NB4 (cell line): Measurements from ENCODE around the gene USP53.
A peak's percentile ranks its signal among the peaks of the same experiment; 100 is the strongest.
"Not testable (repeated sequence)": the region's sequence is repeated elsewhere in the genome, so short reads cannot be mapped to it uniquely, and the experiment has no call there.

Experiments used
- DNase-seq: peaks from one replicate; pipeline ENCODE4 v3.0.0; 2010; ENCODE audit warnings: low read depth
- H3K4me3 ChIP-seq: one replicate; pipeline ENCODE4 v1.5.1; 2011; ENCODE audit warnings: mild to moderate bottlenecking, low read depth, low read length, moderate library complexity
- CTCF ChIP-seq: IDR thresholded peaks from one replicate; pipeline ENCODE4 v1.5.1; 2012; ENCODE audit warnings: low read depth, low read length
- MYC ChIP-seq: IDR thresholded peaks from 2 replicates; pipeline ENCODE4 v1.6.1; 2011; ENCODE audit warnings: low read depth, low read length
- POLR2A ChIP-seq: IDR thresholded peaks from 2 replicates; pipeline ENCODE4 v1.6.1; 2011; ENCODE audit warnings: mild to moderate bottlenecking; ENCODE audit not compliant: insufficient read length; ENCODE audit errors: extremely low read depth
- TF ChIP-seq, protein P1 (sequence below): IDR thresholded peaks from 2 replicates; pipeline ENCODE4 v1.6.1; 2011; ENCODE audit warnings: low read depth, low read length

The USP53 gene

GRCh38 chr4:119321921-119322687, 109.6 kb downstream of the USP53 start, which contains the start of gene FABP2:
Gene FABP2, minus strand, starts transcription at chr4:119322138. Its CDS starts 36 bp downstream, at chr4:119322102.
- no peak for DNase-seq
- no peak within 1 kb of the TSS for H3K4me3 ChIP-seq
- TF ChIP-seq, protein P1, sequence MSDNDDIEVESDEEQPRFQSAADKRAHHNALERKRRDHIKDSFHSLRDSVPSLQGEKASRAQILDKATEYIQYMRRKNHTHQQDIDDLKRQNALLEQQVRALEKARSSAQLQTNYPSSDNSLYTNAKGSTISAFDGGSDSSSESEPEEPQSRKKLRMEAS, result no peak
- TF ChIP-seq CTCF, result no peak
- TF ChIP-seq MYC, result no peak
- no peak for TF ChIP-seq POLR2A

DNA sequence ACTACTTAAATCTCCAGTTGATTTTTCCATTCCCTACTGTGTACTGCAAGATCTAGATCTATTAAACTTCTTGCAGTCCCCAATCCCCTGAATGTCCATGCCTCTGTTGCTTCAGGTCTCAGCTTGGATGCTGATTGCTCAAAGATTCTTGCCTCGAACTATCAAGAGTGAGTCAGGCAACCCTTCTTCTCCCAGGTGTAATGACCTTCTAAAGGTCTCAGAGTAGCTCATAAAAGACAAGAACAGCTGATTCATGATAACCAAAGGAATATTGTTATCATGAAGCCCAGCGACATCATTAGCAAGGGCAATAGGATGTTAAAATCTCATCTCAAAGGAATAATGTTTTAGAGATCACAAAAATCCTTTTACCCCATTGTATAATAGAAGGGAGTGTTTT, 116.2 kb downstream of the USP53 start:
- no peak for DNase-seq
- TF ChIP-seq CTCF (no peak), POLR2A (no peak), MYC (no peak)
- TF ChIP-seq, protein P1, result no peak
- H3K4me3 ChIP-seq, result no peak overlapping the region

- DNase-seq, result no peak
- no peak overlapping the region for H3K4me3 ChIP-seq
- TF ChIP-seq, protein P1, result no peak
- TF ChIP-seq POLR2A, result no peak
- no peak for TF ChIP-seq MYC
- no peak for TF ChIP-seq CTCF
These were observed 117.5 kb downstream of the USP53 start for GRCh38 chr4:119329835-119330620.

DNA sequence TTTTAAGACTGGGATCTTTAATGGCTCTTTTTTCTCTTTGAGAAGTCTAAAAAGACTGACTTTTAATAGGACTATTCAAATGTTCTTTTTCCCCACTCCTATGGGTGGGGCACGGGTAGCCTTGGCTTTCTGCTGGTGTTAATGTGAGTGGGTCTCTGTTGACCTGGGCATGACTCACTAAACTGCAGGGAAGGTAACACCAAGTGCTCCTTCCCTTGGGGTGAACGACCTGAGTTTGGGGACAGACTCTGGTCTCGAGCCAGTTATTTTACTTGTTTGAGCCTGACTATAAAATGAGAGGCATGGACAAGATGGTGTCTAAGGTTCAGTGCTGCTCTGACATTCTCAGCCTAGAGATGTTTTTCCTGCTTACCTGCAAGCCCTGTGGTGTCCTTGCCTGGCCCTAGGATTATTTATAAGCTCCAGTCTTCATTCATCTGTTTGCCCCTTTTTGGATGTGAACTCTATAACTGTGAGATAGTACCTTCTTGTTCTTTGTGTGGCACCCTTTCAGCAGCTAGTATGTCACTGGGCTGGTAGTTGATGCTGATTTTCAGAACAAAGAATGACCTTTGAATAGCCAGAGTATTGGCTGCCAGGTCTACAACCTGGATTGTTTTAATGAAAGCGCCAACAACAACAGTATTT, 123.9 kb downstream of the USP53 start:
- H3K4me3 ChIP-seq, DNase-seq: not testable (repeated sequence)

DNA sequence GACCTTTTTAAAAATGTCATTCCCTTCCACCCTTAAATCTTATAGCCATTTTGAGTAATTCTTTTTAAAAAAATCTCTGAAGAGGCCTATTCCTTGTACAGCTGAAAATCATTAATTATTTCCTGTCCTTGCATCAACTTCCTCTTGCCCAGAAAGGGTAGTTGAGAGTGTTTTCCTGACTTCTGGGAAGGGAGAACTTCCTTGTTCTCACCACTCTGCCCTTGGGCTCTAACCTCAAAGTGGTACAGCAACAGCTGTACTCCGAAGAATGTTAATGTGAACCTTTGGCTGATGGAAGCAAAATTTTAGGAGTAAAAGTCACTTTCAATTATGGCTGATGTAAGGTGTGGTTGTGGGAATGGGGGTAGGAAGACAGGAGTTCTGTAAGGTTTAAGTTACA, 124.5 kb downstream of the USP53 start:
- DNase-seq, result peak; percentile 18
- H3K4me3 ChIP-seq, result no peak overlapping the region
- TF ChIP-seq CTCF (no peak), MYC (no peak), POLR2A (no peak)
- TF ChIP-seq, protein P1, result no peak

- not testable (repeated sequence) for DNase-seq, H3K4me3 ChIP-seq
These were observed 127.4 kb downstream of the USP53 start for GRCh38 chr4:119339895-119340294.

DNA sequence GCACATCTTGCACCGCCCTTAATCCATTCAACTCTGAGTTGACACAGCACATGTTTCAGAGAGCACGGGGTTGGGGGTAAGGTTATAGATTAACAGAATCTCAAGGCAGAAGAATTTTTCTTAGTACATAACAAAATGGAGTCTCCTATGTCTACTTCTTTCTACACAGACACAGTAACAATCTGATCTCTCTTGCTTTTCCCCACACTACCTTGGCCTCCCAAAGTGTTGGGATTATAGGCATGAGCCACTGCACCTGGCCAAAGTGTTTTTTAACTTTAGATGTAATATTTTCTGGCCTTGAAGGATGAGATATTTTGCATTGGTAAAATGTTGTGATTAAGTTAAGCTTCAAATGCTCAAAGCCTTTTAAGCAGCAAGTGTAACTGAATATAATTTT, 130.8 kb downstream of the USP53 start:
- H3K4me3 ChIP-seq, DNase-seq: not testable (repeated sequence)
